ENCODE data around the gene TMEM267.
"Not testable (repeated sequence)": the region's sequence is repeated elsewhere in the genome, so short reads cannot be mapped to it uniquely, and the experiment has no call there.

TMEM267 gene

GRCh38 chr5:43483298-43484105 is at the start of gene TMEM267:
Gene TMEM267, minus strand, starts transcription at chr5:43483865. Its CDS starts 29,896 bp downstream, at chr5:43453969.
- TF ChIP-seq FOXP2 (optimal IDR thresholded peaks at IDR 0.05; ENCODE audit: control extremely low read depth, extremely low read length, insufficient read depth) (peak; percentile 30), POLR2AphosphoS5 (IDR thresholded peaks at IDR 0.05; ENCODE audit: borderline replicate concordance, low read depth, low read length) (peak; percentile 96), EZH2 (IDR thresholded peaks at IDR 0.05) (no peak)
- Histone ChIP-seq H3K27ac (peak within 1 kb of the TSS; percentile 96), H3K4me3 (peak within 1 kb of the TSS; percentile 91), H3K9ac (ENCODE audit: insufficient read length) (peak within 1 kb of the TSS; percentile 94), H3K36me3 (ENCODE audit: insufficient read depth, low read length) (peaks cover 8% of the 10 kb centered on the region), H3K9me3 (ENCODE audit: low read depth, low read length) (no peaks in the 10 kb centered on the region)
- DNase-seq (ENCODE audit: low read depth, low spot score) = peak; percentile 40

GRCh38 chr5:43530648-43531047 is 47.0 kb upstream of the TMEM267 start:
- no peak overlapping the region for H3K27ac ChIP-seq
- no peak for DNase-seq (ENCODE audit: low read depth, low spot score)
- TF ChIP-seq POLR2AphosphoS5 (IDR thresholded peaks at IDR 0.05; ENCODE audit: borderline replicate concordance, low read depth, low read length) (no peak), FOXP2 (optimal IDR thresholded peaks at IDR 0.05; ENCODE audit: control extremely low read depth, extremely low read length, insufficient read depth) (no peak), EZH2 (IDR thresholded peaks at IDR 0.05) (no peak)
- H3K36me3 ChIP-seq (ENCODE audit: insufficient read depth, low read length) = peaks cover 89% of the 10 kb centered on the region
- no peaks in the 10 kb centered on the region for H3K9me3 ChIP-seq (ENCODE audit: low read depth, low read length)
- no peak overlapping the region for H3K9ac ChIP-seq (ENCODE audit: insufficient read length)
- no peak overlapping the region for H3K4me3 ChIP-seq

- Histone ChIP-seq H3K9ac (ENCODE audit: insufficient read length) (no peak overlapping the region), H3K27ac (no peak overlapping the region), H3K9me3 (ENCODE audit: low read depth, low read length) (no peaks in the 10 kb centered on the region), H3K36me3 (ENCODE audit: insufficient read depth, low read length) (peaks cover 38% of the 10 kb centered on the region), H3K4me3 (no peak overlapping the region)
- no peak for DNase-seq (ENCODE audit: low read depth, low spot score)
- TF ChIP-seq EZH2 (IDR thresholded peaks at IDR 0.05) (no peak), FOXP2 (optimal IDR thresholded peaks at IDR 0.05; ENCODE audit: control extremely low read depth, extremely low read length, insufficient read depth) (no peak), POLR2AphosphoS5 (IDR thresholded peaks at IDR 0.05; ENCODE audit: borderline replicate concordance, low read depth, low read length) (no peak)
These were observed 40.0 kb upstream of the TMEM267 start for GRCh38 chr5:43523662-43524072.

GRCh38 chr5:43520615-43521014 is 37.0 kb upstream of the TMEM267 start:
- DNase-seq (ENCODE audit: low read depth, low spot score) = no peak
- Histone ChIP-seq H3K9ac (ENCODE audit: insufficient read length) (no peak overlapping the region), H3K9me3 (ENCODE audit: low read depth, low read length) (no peaks in the 10 kb centered on the region), H3K4me3 (no peak overlapping the region), H3K36me3 (ENCODE audit: insufficient read depth, low read length) (peaks cover 17% of the 10 kb centered on the region), H3K27ac (no peak overlapping the region)
- TF ChIP-seq EZH2 (IDR thresholded peaks at IDR 0.05) (no peak), POLR2AphosphoS5 (IDR thresholded peaks at IDR 0.05; ENCODE audit: borderline replicate concordance, low read depth, low read length) (no peak), FOXP2 (optimal IDR thresholded peaks at IDR 0.05; ENCODE audit: control extremely low read depth, extremely low read length, insufficient read depth) (no peak)

DNA sequence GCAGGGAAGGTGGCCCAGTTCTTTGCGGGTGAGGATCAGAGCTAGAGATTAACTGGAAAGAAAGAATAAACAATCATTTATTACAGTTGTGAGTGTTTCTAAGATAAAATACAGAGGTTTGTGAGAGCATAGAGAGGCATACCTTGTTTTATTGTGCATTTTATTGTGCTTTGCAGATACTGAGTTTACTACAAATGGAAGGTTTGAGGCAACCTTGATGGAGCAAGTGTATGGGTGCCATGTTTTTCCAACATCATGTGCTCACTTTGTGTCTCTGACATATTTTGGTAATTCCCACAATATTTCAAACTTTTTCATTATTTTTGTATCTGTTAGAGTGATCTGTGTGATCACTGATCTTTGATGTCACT is 32.0 kb upstream of the TMEM267 start:
- no peaks in the 10 kb centered on the region for H3K36me3 ChIP-seq (ENCODE audit: insufficient read depth, low read length)
- no peak for DNase-seq (ENCODE audit: low read depth, low spot score)
- H3K9ac ChIP-seq (ENCODE audit: insufficient read length) = peak overlapping the region; percentile 99
- TF ChIP-seq POLR2AphosphoS5 (IDR thresholded peaks at IDR 0.05; ENCODE audit: borderline replicate concordance, low read depth, low read length) (no peak), FOXP2 (optimal IDR thresholded peaks at IDR 0.05; ENCODE audit: control extremely low read depth, extremely low read length, insufficient read depth) (no peak), EZH2 (IDR thresholded peaks at IDR 0.05) (no peak)
- H3K27ac ChIP-seq = peak overlapping the region; percentile 97
- peak overlapping the region; percentile 100 for H3K4me3 ChIP-seq
- H3K9me3 ChIP-seq (ENCODE audit: low read depth, low read length) = no peaks in the 10 kb centered on the region

DNA sequence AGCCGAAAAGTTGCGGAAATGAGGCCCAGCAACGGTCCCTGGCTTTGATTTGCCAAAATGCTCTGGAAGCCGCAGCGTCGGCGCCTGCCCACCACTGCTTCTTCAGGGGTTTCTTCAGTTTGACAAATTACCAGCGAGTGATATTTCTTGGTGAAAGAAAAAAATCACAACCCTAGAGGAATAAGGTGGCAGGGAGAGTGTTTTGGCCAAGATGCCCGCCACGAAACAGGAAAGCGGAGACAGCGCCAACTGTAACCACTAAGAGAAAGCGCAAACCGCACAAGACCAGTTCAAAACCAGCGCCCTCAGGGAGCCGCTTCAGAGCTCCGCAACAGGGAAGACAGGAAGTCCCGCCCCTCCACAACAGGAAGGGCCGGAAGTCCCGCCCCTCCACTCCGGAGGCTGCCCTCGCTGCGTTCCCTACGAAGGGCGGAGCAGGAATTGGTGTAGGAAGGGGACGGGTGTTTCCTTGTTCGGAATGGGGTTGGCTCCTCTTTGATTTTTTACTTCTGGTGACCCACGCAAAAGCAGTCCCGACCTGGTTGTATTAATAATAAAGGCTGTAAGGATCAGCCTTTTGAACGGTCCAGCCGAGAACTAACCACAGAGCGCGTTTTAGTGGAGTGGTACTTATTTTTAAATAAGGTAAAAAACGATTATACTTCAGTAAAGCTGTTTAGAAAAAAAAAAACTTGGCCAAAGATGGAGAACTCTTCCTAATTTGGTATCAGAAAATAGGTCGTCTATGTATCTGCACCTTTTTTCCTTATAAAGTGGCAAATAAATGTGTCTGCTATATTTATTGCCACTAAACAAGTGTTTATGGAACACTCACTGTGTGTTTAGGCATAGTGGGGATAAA is 31.4 kb upstream of the TMEM267 start, which contains the start of gene C5orf34:
Gene C5orf34 (minus strand): TSS at position 333 of the 862 bp plus-strand sequence. CDS start 5,809 bp downstream, outside the sequence.
- Histone ChIP-seq H3K4me3 (peak within 1 kb of the TSS; percentile 100), H3K9ac (ENCODE audit: insufficient read length) (peak within 1 kb of the TSS; percentile 99), H3K9me3 (ENCODE audit: low read depth, low read length) (no peaks in the 10 kb centered on the region), H3K27ac (peak within 1 kb of the TSS; percentile 97), H3K36me3 (ENCODE audit: insufficient read depth, low read length) (no peaks in the 10 kb centered on the region)
- peak; percentile 83 for DNase-seq (ENCODE audit: low read depth, low spot score)
- TF ChIP-seq EZH2 (IDR thresholded peaks at IDR 0.05) (no peak), POLR2AphosphoS5 (IDR thresholded peaks at IDR 0.05; ENCODE audit: borderline replicate concordance, low read depth, low read length) (peak; percentile 95), FOXP2 (optimal IDR thresholded peaks at IDR 0.05; ENCODE audit: control extremely low read depth, extremely low read length, insufficient read depth) (peak; percentile 61)

DNA sequence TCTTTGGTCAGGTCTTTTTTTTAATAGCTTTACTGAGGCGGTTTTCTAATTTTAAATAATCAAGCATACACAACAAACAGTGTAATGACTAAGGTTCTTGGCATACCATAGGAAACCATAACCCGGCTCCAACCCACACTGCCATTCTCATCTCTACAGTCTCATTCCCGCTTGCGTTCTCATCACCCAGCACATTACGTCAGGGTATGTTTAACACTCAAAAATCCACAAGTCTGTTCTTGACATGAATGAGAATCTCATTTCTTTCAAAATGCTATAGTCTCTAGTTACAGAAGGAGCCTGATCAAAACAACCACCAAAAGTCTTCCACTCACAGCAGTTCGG is 30.8 kb upstream of the TMEM267 start:
- Histone ChIP-seq H3K27ac (peak overlapping the region; percentile 97), H3K4me3 (peak overlapping the region; percentile 100), H3K9me3 (ENCODE audit: low read depth, low read length) (no peaks in the 10 kb centered on the region), H3K36me3 (ENCODE audit: insufficient read depth, low read length) (no peaks in the 10 kb centered on the region), H3K9ac (ENCODE audit: insufficient read length) (peak overlapping the region; percentile 99)
- peak; percentile 12 for DNase-seq (ENCODE audit: low read depth, low spot score)
- no peak for TF ChIP-seq POLR2AphosphoS5 (IDR thresholded peaks at IDR 0.05; ENCODE audit: borderline replicate concordance, low read depth, low read length)
- TF ChIP-seq EZH2 (IDR thresholded peaks at IDR 0.05) = no peak
- TF ChIP-seq FOXP2 (optimal IDR thresholded peaks at IDR 0.05; ENCODE audit: control extremely low read depth, extremely low read length, insufficient read depth) = no peak

- H3K9ac ChIP-seq (ENCODE audit: insufficient read length) = peak overlapping the region; percentile 99
- peak overlapping the region; percentile 97; the same call in 1 of the 2 replicates for H3K27ac ChIP-seq
- no peak for TF ChIP-seq EZH2 (IDR thresholded peaks at IDR 0.05)
- TF ChIP-seq FOXP2 (optimal IDR thresholded peaks at IDR 0.05; ENCODE audit: control extremely low read depth, extremely low read length, insufficient read depth) = no peak
- no peak for TF ChIP-seq POLR2AphosphoS5 (IDR thresholded peaks at IDR 0.05; ENCODE audit: borderline replicate concordance, low read depth, low read length)
- DNase-seq (ENCODE audit: low read depth, low spot score) = no peak
- H3K4me3 ChIP-seq = peak overlapping the region; percentile 100
- H3K9me3 ChIP-seq (ENCODE audit: low read depth, low read length) = no peaks in the 10 kb centered on the region
- peaks cover 2% of the 10 kb centered on the region for H3K36me3 ChIP-seq (ENCODE audit: insufficient read depth, low read length)
These were observed 30.4 kb upstream of the TMEM267 start for GRCh38 chr5:43514025-43514424.

- H3K27ac ChIP-seq; H3K9me3 ChIP-seq (ENCODE audit: low read depth, low read length); H3K4me3 ChIP-seq; H3K9ac ChIP-seq (ENCODE audit: insufficient read length); DNase-seq (ENCODE audit: low read depth, low spot score): not testable (repeated sequence)
- H3K36me3 ChIP-seq (ENCODE audit: insufficient read depth, low read length) = peaks cover 19% of the 10 kb centered on the region
These were observed 27.4 kb upstream of the TMEM267 start for GRCh38 chr5:43511062-43511461.
